ENCODE data around the gene DMKN.

- TF ChIP-seq POLR2AphosphoS5 (IDR thresholded peaks at IDR 0.05; ENCODE audit: low read depth, low read length) (no peak), POLR2A (IDR thresholded peaks at IDR 0.05; ENCODE audit: low read depth, low read length) (no peak)
Observed at GRCh38 chr19:35559781-35560180, 46.3 kb upstream of the DMKN start.

All from GM12892 (cell line).